Skeletal muscle tissue (tissue), 4 donors: ENCODE data around the gene ABLIM3. TPM values are rescaled to one million over a fixed set of nuclear protein-coding genes. Genes with fewer than 3 reads are reported as not detected.

Source experiments
- H3K27ac ChIP-seq: one replicate; pipeline ENCODE4 v1.7.0; 2013; ENCODE audit warnings: mild to moderate bottlenecking, low read depth, low read length, inconsistent platforms
- H3K27me3 ChIP-seq, 3 donors: one replicate each; pipeline ENCODE4 v1.7.0; 2013; ENCODE audit warnings: low read length in 3 of 3; ENCODE audit not compliant: control insufficient read depth in 3 of 3, insufficient read depth in 3 of 3
- H3K36me3 ChIP-seq, 3 donors: one replicate each; pipeline ENCODE4 v1.7.0; 2013; ENCODE audit warnings: low read length in 3 of 3; ENCODE audit not compliant: control insufficient read depth in 3 of 3, insufficient read depth in 3 of 3
- H3K4me1 ChIP-seq, 3 donors: one replicate each; pipeline ENCODE4 v1.7.0; 2013; ENCODE audit warnings: low read length in 3 of 3, mild to moderate bottlenecking in 3 of 3; ENCODE audit not compliant: control insufficient read depth in 3 of 3, insufficient read depth in 3 of 3
- H3K4me3 ChIP-seq, 3 donors: one replicate each; pipeline ENCODE4 v1.7.0; 2013; ENCODE audit warnings: low read length in 3 of 3
- H3K9ac ChIP-seq, 3 donors: one replicate each; pipeline ENCODE4 v1.7.0; 2013; ENCODE audit warnings: low read length in 3 of 3, mild to moderate bottlenecking in 3 of 3, moderate library complexity in 2 of 3, low read depth in 1 of 3
- H3K9me3 ChIP-seq, 3 donors: one replicate each; pipeline ENCODE4 v1.7.0; 2013; ENCODE audit warnings: low read length in 3 of 3; ENCODE audit not compliant: control insufficient read depth in 3 of 3
- total RNA-seq: library from RNA; depleted of rRNA; stranded (reverse); fragments of >200 nt; gene quantifications from one replicate; pipeline ENCODE4 v1.2.3, GENCODE V29; 2014
- donor health status: Osteomylitis.

The ABLIM3 gene
- total RNA-seq, 1 donor from 2014 or later, result 15.1 TPM

GRCh38 chr5:149303210-149303609, 161.9 kb downstream of the ABLIM3 start:
- H3K27ac ChIP-seq, result no peak overlapping the region

GRCh38 chr5:149304195-149305078, 163.1 kb downstream of the ABLIM3 start:
- no peaks in the 10 kb centered on the region for H3K9me3 ChIP-seq
- no peak overlapping the region for H3K4me3 ChIP-seq
- peaks cover 15 to 30% (median 29%) of the 10 kb centered on the region in 3 donors for H3K4me1 ChIP-seq
- H3K27me3 ChIP-seq, result no peaks in the 10 kb centered on the region
- H3K9ac ChIP-seq, result no peak overlapping the region
- no peak overlapping the region for H3K27ac ChIP-seq
- peaks cover 41 to 54% (median 51%) of the 10 kb centered on the region in 3 donors for H3K36me3 ChIP-seq

More at GRCh38 chr5:149303210-149303609, 161.9 kb downstream of the ABLIM3 start:
- peaks cover 27 to 42% (median 41%) of the 10 kb centered on the region in 3 donors for H3K4me1 ChIP-seq
- H3K9ac ChIP-seq, result no peak overlapping the region
- no peaks in the 10 kb centered on the region for H3K27me3 ChIP-seq
- peaks cover 38 to 54% (median 52%) of the 10 kb centered on the region in 3 donors for H3K36me3 ChIP-seq
- no peaks in the 10 kb centered on the region for H3K9me3 ChIP-seq
- no peak overlapping the region for H3K4me3 ChIP-seq

DNA sequence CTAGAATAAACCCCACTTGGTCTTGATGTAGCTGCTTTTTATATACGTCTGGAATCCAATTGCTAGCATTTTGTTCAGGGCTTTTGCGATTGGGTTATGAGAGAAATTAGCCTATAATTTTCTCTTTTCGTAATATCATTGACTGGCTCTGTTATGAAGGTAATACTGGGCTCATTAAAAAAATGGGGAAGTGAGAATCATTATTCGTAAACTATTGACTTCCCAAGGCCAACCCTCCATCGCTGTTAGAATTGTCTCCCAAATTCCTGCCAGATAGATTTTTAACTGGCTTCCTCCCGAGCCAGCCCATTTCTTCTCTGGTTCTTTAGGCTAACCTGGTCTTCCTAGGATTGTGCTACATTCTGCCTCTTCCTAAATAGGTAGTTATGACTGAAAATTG, 168.1 kb downstream of the ABLIM3 start:
- Histone ChIP-seq H3K27ac (peak overlapping the region; percentile 29), H3K9me3 (no peaks in the 10 kb centered on the region), H3K4me1 (peaks cover 28 to 43% (median 28%) of the 10 kb centered on the region in 3 donors), H3K9ac (no peak overlapping the region), H3K27me3 (no peaks in the 10 kb centered on the region), H3K4me3 (no peak overlapping the region), H3K36me3 (peaks cover 40 to 49% (median 46%) of the 10 kb centered on the region in 3 donors)

Other genes with a start within 250 kb of the ABLIM3 start
- 5.7 TPM for gene SH3TC2, start 78.4 kb upstream of the ABLIM3 start, total RNA-seq
- 75.7 TPM for gene AFAP1L1, start 130.4 kb downstream of the ABLIM3 start, total RNA-seq
- gene GRPEL2, start 204.0 kb downstream of the ABLIM3 start, total RNA-seq, result 14.1 TPM
- gene PCYOX1L, start 216.6 kb downstream of the ABLIM3 start, total RNA-seq, result 3.7 TPM
- 247 TPM for gene IL17B, start 237.8 kb downstream of the ABLIM3 start, total RNA-seq